SK-N-SH (cell line): Measurements from ENCODE around the gene TCF23. TPM values are rescaled to one million over a fixed set of nuclear protein-coding genes. Genes with fewer than 3 reads are reported as not detected.

Experiments used
- CTCF ChIA-PET: fragments of 300-600, 350-600 bp; formaldehyde crosslinking; extraction: SDS; loops from one replicate; lab custom pipeline; 2021; lab: Yijun Ruan, JAX
- POLR2A ChIA-PET: fragments of 350-600 bp; sonication (Branson Sonifier 250); formaldehyde crosslinking; extraction: SDS; loops from one replicate; lab custom pipeline; 2020; ENCODE audit warnings: antibody characterized with exemption, inconsistent platforms; lab: Yijun Ruan, JAX
- DNase-seq: peaks from one replicate; pipeline ENCODE4 v3.0.0; 2012
- H2AFZ ChIP-seq: fragments of 200-600 bp; sonication (generic); 2 replicates; pipeline ENCODE4 v1.8.1; 2016; ENCODE audit warnings: antibody characterized with exemption, mild to moderate bottlenecking, low read depth
- H3F3A ChIP-seq: fragments of 200-600 bp; sonication (generic); replicated peaks from 2 replicates; pipeline ENCODE3; 2016; ENCODE audit warnings: antibody characterized with exemption, mild to moderate bottlenecking; ENCODE audit not compliant: insufficient read depth
- H3K27ac ChIP-seq, 2 experiments: fragments of 200-500 bp in 1 of 2; fragments of 200-600 bp in 1 of 2; sonication (Bioruptor generic) in 1 of 2; sonication (generic), shearing (Covaris generic) in 1 of 2; 2 replicates each; pipeline versions ENCODE4 v1.5.1 to v1.6.1; 2014 to 2016; ENCODE audit warnings: low read depth in 2 of 2, inconsistent platforms in 1 of 2, low read length in 1 of 2, mild to moderate bottlenecking in 1 of 2, mixed read lengths in 1 of 2
- H3K27me3 ChIP-seq: fragments of 200-600 bp; sonication (generic), shearing (Covaris generic); 2 replicates; pipeline ENCODE4 v1.6.1; 2016; ENCODE audit warnings: mixed run types; ENCODE audit not compliant: insufficient read depth
- H3K36me3 ChIP-seq, 2 experiments: fragments of 200-500 bp in 1 of 2; fragments of 200-600 bp in 1 of 2; sonication (Bioruptor generic) in 1 of 2; sonication (generic) in 1 of 2; replicated peaks in 1 of 2; 2 replicates each; pipeline versions ENCODE3 to v1.5.1; 2014 to 2016; ENCODE audit warnings: low read length in 1 of 2, mild to moderate bottlenecking in 1 of 2; ENCODE audit not compliant: insufficient read depth in 2 of 2, control insufficient read depth in 1 of 2
- H3K4me1 ChIP-seq, 2 experiments: fragments of 200-500 bp in 1 of 2; fragments of 200-600 bp in 1 of 2; sonication (Bioruptor generic) in 1 of 2; sonication (generic), shearing (Covaris generic) in 1 of 2; 2 replicates each; pipeline versions ENCODE4 v1.5.1 to v1.6.1; 2014 to 2016; ENCODE audit warnings: low read depth in 1 of 2, low read length in 1 of 2, mixed run types in 1 of 2; ENCODE audit not compliant: insufficient read depth in 2 of 2, control insufficient read depth in 1 of 2
- H3K4me2 ChIP-seq: fragments of 200-600 bp; sonication (generic), shearing (Covaris generic); 2 replicates; pipeline ENCODE4 v1.6.1; 2017; ENCODE audit warnings: mixed run types
- H3K4me3 ChIP-seq, 2 experiments: fragments of 200-500 bp in 1 of 2; fragments of 200-600 bp in 1 of 2; sonication (Bioruptor generic) in 1 of 2; sonication (generic), shearing (Covaris generic) in 1 of 2; 2 replicates each; pipeline versions ENCODE4 v1.5.1 to v1.8.1; 2014 to 2016; ENCODE audit warnings: low read depth in 2 of 2, inconsistent platforms in 1 of 2, low read length in 1 of 2, mild to moderate bottlenecking in 1 of 2, mixed read lengths in 1 of 2, moderate library complexity in 1 of 2
- H3K79me2 ChIP-seq: fragments of 200-600 bp; sonication (generic); 2 replicates; pipeline ENCODE4 v1.8.1; 2017; ENCODE audit warnings: mild to moderate bottlenecking; ENCODE audit not compliant: insufficient read depth
- H3K9ac ChIP-seq: fragments of 200-600 bp; sonication (generic); 2 replicates; pipeline ENCODE4 v1.6.1; 2017; ENCODE audit warnings: mixed run types
- H3K9me2 ChIP-seq: fragments of 200-600 bp; sonication (generic); 2 replicates; pipeline ENCODE4 v1.6.1; 2017; ENCODE audit warnings: mixed run types
- H3K9me3 ChIP-seq: fragments of 200-600 bp; sonication (generic); 2 replicates; pipeline ENCODE4 v1.6.1; 2017; ENCODE audit warnings: mixed run types, mild to moderate bottlenecking, moderate library complexity
- H4K20me1 ChIP-seq: fragments of 200-600 bp; sonication (generic); 2 replicates; pipeline ENCODE4 v1.6.1; 2017; ENCODE audit warnings: mild to moderate bottlenecking, mixed run types; ENCODE audit not compliant: insufficient read depth
- CHD2 ChIP-seq: fragments of 150-350 bp; IDR thresholded peaks from 2 replicates; pipeline ENCODE4 v1.6.1; 2018; ENCODE audit warnings: low read length; ENCODE audit not compliant: partially characterized antibody
- GABPA ChIP-seq: IDR thresholded peaks from 2 replicates; pipeline ENCODE4 v1.4.0; 2012; ENCODE audit warnings: low read depth, mild to moderate bottlenecking
- MEF2A ChIP-seq: IDR thresholded peaks from 2 replicates; pipeline ENCODE4 v1.4.0; 2012; ENCODE audit warnings: low read depth, borderline replicate concordance
- NFIC ChIP-seq: IDR thresholded peaks from 2 replicates; pipeline ENCODE4 v1.4.0; 2012; ENCODE audit warnings: borderline replicate concordance
- NRF1 ChIP-seq: IDR thresholded peaks from 2 replicates; pipeline ENCODE4 v1.6.1; 2012; ENCODE audit warnings: low read depth, mild to moderate bottlenecking, low read length
- RAD21 ChIP-seq: IDR thresholded peaks from 2 replicates; pipeline ENCODE4 v1.6.1; 2012; ENCODE audit warnings: mild to moderate bottlenecking, low read length
- RFX5 ChIP-seq: IDR thresholded peaks from 2 replicates; pipeline ENCODE4 v1.6.1; 2012; ENCODE audit warnings: mild to moderate bottlenecking, improper control_type of control experiment, low read length
- RXRA ChIP-seq: IDR thresholded peaks from 2 replicates; pipeline ENCODE4 v1.4.0; 2012; ENCODE audit warnings: low read depth, mild to moderate bottlenecking, borderline replicate concordance
- SMC3 ChIP-seq: IDR thresholded peaks from 2 replicates; pipeline ENCODE4 v1.6.1; 2012; ENCODE audit warnings: low read depth, low read length, improper control_type of control experiment
- TCF12 ChIP-seq: IDR thresholded peaks from 2 replicates; pipeline ENCODE4 v1.4.0; 2012
- TEAD4 ChIP-seq: IDR thresholded peaks from 2 replicates; pipeline ENCODE4 v1.4.0; 2012; ENCODE audit warnings: mild to moderate bottlenecking, borderline replicate concordance; ENCODE audit not compliant: insufficient read depth
- YY1 ChIP-seq: IDR thresholded peaks from 2 replicates; pipeline ENCODE4 v1.4.0; 2012; ENCODE audit warnings: low read depth, mild to moderate bottlenecking
- WGBS: methylation state at CpG from one replicate; pipeline ENCODE4 v1.1.6; 2017; ENCODE audit warnings: low lambda C conversion rate; 5-methylcytosine and 5-hydroxymethylcytosine counted together
- polyA plus RNA-seq, 3 experiments: library from polyadenylated mRNA; depleted of rRNA; stranded (reverse); fragments of >200 nt; gene quantifications; 2 replicates each; pipeline ENCODE4 v1.2.3, GENCODE V29; 2012
- TF ChIP-seq, protein P1 (sequence below): IDR thresholded peaks from 2 replicates; pipeline ENCODE4 v1.4.0; 2012; ENCODE audit warnings: low read depth

Gene TCF23
- polyA plus RNA-seq, 1 of the 3 experiments (the other 2 are of a cell fraction): not detected

DNA sequence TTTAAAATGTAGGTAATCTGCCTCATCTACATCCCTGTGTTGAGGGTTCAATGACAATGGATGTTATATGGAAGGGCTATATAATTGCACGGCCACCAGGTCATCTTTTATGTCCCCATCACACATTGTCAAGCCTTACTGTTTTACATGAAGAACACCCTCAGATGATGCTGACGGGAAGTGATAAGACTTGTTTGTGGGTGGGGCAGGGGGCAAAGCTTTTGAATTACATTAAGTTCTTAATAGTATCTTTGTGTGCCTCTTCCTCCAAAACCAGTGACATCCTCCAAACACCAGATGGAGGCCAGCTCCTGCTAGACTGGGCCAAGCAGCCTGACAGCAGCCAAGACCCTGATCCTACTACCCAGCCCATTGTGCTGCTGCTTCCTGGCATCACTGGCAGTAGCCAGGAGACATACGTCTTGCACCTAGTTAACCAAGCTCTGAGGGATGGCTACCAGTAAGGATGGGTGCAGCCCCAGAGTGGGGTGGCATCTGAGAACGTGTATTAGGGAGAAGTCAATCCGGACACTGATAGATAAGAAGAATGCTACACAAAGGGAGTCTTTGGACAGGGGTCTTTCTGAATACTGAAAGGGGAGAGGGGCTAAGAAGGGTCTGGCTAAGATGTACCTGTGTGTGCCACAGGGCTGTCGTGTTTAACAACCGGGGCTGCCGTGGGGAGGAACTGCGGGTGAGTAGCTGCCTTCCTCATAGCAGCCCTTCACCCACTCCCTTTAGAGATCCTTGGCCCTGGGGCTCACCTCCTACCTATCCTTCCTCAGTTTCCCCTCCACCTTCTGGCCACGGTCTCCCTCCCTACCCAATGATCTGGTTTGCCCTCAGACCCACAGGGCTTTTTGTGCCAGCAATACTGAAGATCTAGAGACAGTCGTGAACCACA is 19.9 kb upstream of the TCF23 start:
- no peak for TF ChIP-seq NFIC
- no peak for DNase-seq
- Histone ChIP-seq H3K4me2 (no peak overlapping the region), H3K36me3 (peaks cover 9 to 32% of the 10 kb centered on the region in 2 experiments), H2AFZ (no peak overlapping the region), H3K9ac (no peak overlapping the region), H3K27ac (no peak overlapping the region), H3K4me1 (peaks cover 7 to 18% of the 10 kb centered on the region in 2 experiments; a peak in 3 of 4 replicates), H3K79me2 (peaks cover 17% of the 10 kb centered on the region), H3K4me3 (no peak overlapping the region), H4K20me1 (peaks cover 9% of the 10 kb centered on the region; the same call in 1 of the 2 replicates), H3K9me3 (no peaks in the 10 kb centered on the region), H3F3A (no peaks in the 10 kb centered on the region), H3K9me2 (no peaks in the 10 kb centered on the region), H3K27me3 (no peaks in the 10 kb centered on the region)
- ChIA-PET CTCF (interaction anchor here (1.0 to 1.4 kb wide), 4 partner anchors 31 to 175 kb away, joined by 3 to 6 read pairs (median 4); no protein-coding TSS in a partner anchor), POLR2A (no interaction called here)
- 91% methylated on average over 11 of the region's 11 CpGs for WGBS

DNA sequence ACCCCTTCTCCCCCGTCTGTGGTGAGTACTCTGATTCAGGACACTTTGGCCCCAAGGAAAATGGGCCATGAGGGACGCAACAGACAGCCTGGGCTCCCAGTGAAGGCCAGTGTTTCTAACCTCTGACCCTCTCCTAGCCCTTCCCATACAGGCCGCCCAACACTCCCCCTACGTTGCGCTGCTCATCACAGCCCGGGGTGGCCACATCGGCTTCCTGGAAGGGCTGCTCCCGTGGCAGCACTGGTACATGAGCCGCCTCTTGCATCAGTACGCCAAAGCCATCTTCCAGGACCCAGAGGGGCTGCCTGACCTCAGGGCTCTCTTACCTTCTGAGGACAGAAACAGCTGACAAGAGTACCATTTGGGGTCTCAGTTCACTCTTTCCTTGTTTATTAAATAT is 18.4 kb upstream of the TCF23 start:
- no peak overlapping the region for H3K4me2 ChIP-seq
- H3K27me3 ChIP-seq: no peaks in the 10 kb centered on the region
- 93% methylated on average over 10 of the region's 10 CpGs for WGBS
- no peaks in the 10 kb centered on the region for H3K9me3 ChIP-seq
- H3K9ac ChIP-seq: no peak overlapping the region
- peaks cover 7 to 14% of the 10 kb centered on the region in 2 experiments; a peak in 3 of 4 replicates for H3K4me1 ChIP-seq
- H3K27ac ChIP-seq: no peak overlapping the region
- no peak for DNase-seq
- peaks cover 9 to 32% of the 10 kb centered on the region in 2 experiments for H3K36me3 ChIP-seq
- H3K4me3 ChIP-seq: no peak overlapping the region
- H3K79me2 ChIP-seq: peaks cover 21% of the 10 kb centered on the region
- TF ChIP-seq YY1: no peak
- TF ChIP-seq RAD21: no peak
- TF ChIP-seq, protein P1, sequence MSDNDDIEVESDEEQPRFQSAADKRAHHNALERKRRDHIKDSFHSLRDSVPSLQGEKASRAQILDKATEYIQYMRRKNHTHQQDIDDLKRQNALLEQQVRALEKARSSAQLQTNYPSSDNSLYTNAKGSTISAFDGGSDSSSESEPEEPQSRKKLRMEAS: no peak
- TF ChIP-seq TCF12: no peak
- TF ChIP-seq CHD2: no peak
- no peak for TF ChIP-seq RFX5
- no peak for TF ChIP-seq TEAD4
- TF ChIP-seq RXRA: no peak
- TF ChIP-seq MEF2A: no peak
- no peak for TF ChIP-seq SMC3
- no peak for TF ChIP-seq NRF1
- TF ChIP-seq GABPA: no peak
- peaks cover 9% of the 10 kb centered on the region; the same call in 1 of the 2 replicates for H4K20me1 ChIP-seq
- no peaks in the 10 kb centered on the region for H3F3A ChIP-seq
- H2AFZ ChIP-seq: no peak overlapping the region
- CTCF ChIA-PET: interaction anchor here (6.3 kb wide), 1 partner anchor 41 kb away, joined by 43 read pairs; no protein-coding TSS in a partner anchor
- POLR2A ChIA-PET: no interaction called here
- no peaks in the 10 kb centered on the region for H3K9me2 ChIP-seq
